GM18870 (cell line): ENCODE data around the gene GTF2A1L.

Experiments used
- ATAC-seq: cut with Tn5 transposase; IDR thresholded peaks from one replicate; pipeline ENCODE4 v1.9.1; 2021; ENCODE audit warnings: moderate library complexity; ENCODE audit not compliant: unreplicated experiment

The GTF2A1L gene

DNA sequence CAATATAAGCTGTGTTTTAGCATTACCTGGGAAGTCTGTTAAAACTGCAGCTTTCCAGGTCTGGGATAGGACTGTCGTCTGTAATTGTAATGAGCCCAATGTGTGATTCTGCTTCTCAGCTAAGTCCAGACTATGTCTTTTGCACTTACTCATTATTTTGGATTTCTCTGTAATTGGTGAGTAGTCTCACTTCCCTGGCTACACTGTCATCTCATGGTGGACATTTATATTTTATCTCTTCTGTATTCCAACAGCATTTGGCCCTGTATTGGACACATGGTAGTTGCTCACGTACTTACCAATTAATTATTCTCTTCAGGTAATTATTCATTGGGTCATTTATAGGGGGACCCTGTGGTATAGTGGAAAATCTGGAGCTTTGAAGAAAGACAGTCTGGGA lies 109.9 kb downstream of the GTF2A1L start:
- ATAC-seq, result no peak

DNA sequence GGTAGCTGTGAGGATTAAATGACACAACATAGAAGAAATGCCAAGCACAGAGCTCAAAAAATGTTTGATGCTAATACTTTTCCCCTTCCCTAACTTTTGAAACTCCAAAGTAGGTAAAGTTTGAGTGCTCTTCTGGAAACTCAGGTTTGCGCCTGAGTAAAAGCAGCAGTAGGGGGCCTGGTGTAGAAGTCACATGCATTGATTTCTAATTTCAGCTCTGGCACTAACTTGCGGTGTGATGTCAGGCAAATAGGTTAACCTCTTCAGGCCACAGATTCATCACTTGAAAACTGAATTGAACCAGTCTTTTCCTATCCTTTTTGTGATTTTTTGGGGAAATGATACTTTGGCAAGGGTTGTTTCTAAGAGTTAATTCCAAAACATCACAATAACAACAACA lies 110.6 kb downstream of the GTF2A1L start:
- no peak for ATAC-seq

DNA sequence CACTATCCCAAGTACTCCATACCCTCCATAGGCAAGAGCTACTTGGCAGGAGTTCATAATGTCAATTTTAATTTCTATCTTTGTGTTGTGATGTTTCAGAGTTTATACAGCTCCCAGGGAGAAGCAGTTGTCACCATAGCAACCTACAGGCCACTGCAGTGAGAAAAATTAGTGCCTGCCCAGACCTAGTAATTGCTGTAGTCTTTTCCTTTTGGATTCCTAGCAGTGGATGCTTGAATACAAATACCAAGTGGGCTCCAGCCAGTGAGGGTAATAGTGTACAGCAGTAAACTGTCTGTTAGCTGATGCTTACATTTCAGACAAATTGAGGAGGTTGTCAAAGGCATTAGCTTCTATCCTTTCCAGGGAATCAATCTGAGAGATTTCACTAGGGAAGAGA lies 111.2 kb downstream of the GTF2A1L start:
- no peak for ATAC-seq
